Loucy (cell line): ENCODE data around the gene TGFBRAP1.

ENCODE experiments used
- H2AFZ ChIP-seq: fragments of 200-600 bp; sonication (generic); 2 replicates; pipeline ENCODE4 v1.6.0; 2016; ENCODE audit warnings: antibody characterized with exemption, mild to moderate bottlenecking, low read length, moderate library complexity
- H3F3A ChIP-seq: fragments of 200-600 bp; 2 replicates; pipeline ENCODE4 v1.6.0; 2016; ENCODE audit warnings: antibody characterized with exemption, low read depth, mild to moderate bottlenecking
- H3K27me3 ChIP-seq: fragments of 200-600 bp; sonication (generic); 2 replicates; pipeline ENCODE4 v1.6.1; 2014; ENCODE audit warnings: low read length, mild to moderate bottlenecking; ENCODE audit not compliant: insufficient read depth, poor library complexity, severe bottlenecking
- H3K36me3 ChIP-seq: fragments of 200-600 bp; sonication (generic); 2 replicates; pipeline ENCODE4 v1.6.1; 2016; ENCODE audit warnings: low read length; ENCODE audit not compliant: insufficient read depth
- H3K4me1 ChIP-seq: fragments of 200-600 bp; sonication (generic); 2 replicates; pipeline ENCODE4 v1.5.1; 2014; ENCODE audit warnings: low read length, mild to moderate bottlenecking; ENCODE audit not compliant: insufficient read depth, poor library complexity, severe bottlenecking
- H3K4me2 ChIP-seq: fragments of 200-600 bp; sonication (generic); 2 replicates; pipeline ENCODE4 v1.6.0; 2014; ENCODE audit warnings: antibody characterized with exemption, low read length, low read depth, mild to moderate bottlenecking; ENCODE audit not compliant: poor library complexity, severe bottlenecking
- H3K4me3 ChIP-seq: fragments of 200-600 bp; sonication (generic); 2 replicates; pipeline ENCODE4 v1.5.1; 2014; ENCODE audit warnings: low read length, mild to moderate bottlenecking, mixed read lengths; ENCODE audit not compliant: poor library complexity, severe bottlenecking
- H3K79me2 ChIP-seq: fragments of 200-600 bp; sonication (generic); 2 replicates; pipeline ENCODE4 v1.6.1; 2014; ENCODE audit warnings: low read length; ENCODE audit not compliant: insufficient read depth
- H3K9ac ChIP-seq: fragments of 200-600 bp; sonication (generic); 2 replicates; pipeline ENCODE4 v1.6.0; 2014; ENCODE audit warnings: mild to moderate bottlenecking, low read depth, low read length, moderate library complexity; ENCODE audit not compliant: poor library complexity, severe bottlenecking
- H3K9me2 ChIP-seq: fragments of 200-600 bp; sonication (generic); replicated peaks from 2 replicates; pipeline ENCODE4 v1.6.1; 2016; ENCODE audit warnings: low read depth, low read length, mixed read lengths
- H3K9me3 ChIP-seq: fragments of 200-600 bp; sonication (generic); 2 replicates; pipeline ENCODE4 v1.6.1; 2014; ENCODE audit warnings: mild to moderate bottlenecking, antibody characterized with exemption, low read length, low read depth; ENCODE audit not compliant: insufficient read depth
- H4K20me1 ChIP-seq: fragments of 200-600 bp; sonication (generic); 2 replicates; pipeline ENCODE4 v1.6.0; 2014; ENCODE audit warnings: antibody characterized with exemption, low read length, mild to moderate bottlenecking; ENCODE audit not compliant: insufficient read depth, poor library complexity, severe bottlenecking
- EZH2phosphoT487 ChIP-seq: fragments of 200-600 bp; IDR thresholded peaks from 2 replicates; pipeline ENCODE4 v1.6.1; 2018; ENCODE audit warnings: antibody characterized with exemption, mild to moderate bottlenecking, moderate library complexity, borderline replicate concordance
- TF ChIP-seq, protein P1 (sequence below): fragments of 200-600 bp; sonication (generic); conservative IDR thresholded peaks from 2 replicates; pipeline ENCODE4 v1.5.1; 2014; ENCODE audit warnings: mild to moderate bottlenecking, antibody characterized with exemption, low read length

TGFBRAP1 gene

DNA sequence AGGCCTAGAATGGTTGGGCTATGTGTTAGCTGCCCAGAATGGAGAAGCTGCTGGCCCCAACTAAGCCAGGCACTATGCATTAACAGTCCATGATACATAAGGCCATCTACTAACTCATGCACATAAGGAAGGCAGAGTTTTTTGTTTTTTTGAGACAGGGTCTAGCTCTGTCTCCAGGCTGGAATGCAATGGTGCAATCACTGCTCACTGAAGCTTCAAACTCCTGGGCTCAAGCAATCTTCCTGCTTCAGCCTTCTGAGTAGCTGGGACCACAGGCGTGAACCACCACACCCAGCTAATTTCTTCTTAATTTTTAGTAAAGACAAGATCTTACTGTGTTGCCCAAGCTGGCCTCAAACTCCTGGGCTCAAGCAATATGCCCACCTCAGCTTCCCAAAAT lies 50.4 kb downstream of the TGFBRAP1 start:
- no peaks in the 10 kb centered on the region for H4K20me1 ChIP-seq
- H3K9ac ChIP-seq = no peak overlapping the region
- H3K4me1 ChIP-seq = no peaks in the 10 kb centered on the region
- no peaks in the 10 kb centered on the region for H3K9me2 ChIP-seq
- no peaks in the 10 kb centered on the region for H3K79me2 ChIP-seq
- no peaks in the 10 kb centered on the region for H3F3A ChIP-seq
- no peak overlapping the region for H3K4me3 ChIP-seq
- H3K4me2 ChIP-seq = no peak overlapping the region
- TF ChIP-seq EZH2phosphoT487 = no peak
- H3K9me3 ChIP-seq = no peaks in the 10 kb centered on the region
- no peak overlapping the region for H2AFZ ChIP-seq
- no peaks in the 10 kb centered on the region for H3K27me3 ChIP-seq
- H3K36me3 ChIP-seq = peaks cover 98% of the 10 kb centered on the region; the same call in 1 of the 2 replicates

DNA sequence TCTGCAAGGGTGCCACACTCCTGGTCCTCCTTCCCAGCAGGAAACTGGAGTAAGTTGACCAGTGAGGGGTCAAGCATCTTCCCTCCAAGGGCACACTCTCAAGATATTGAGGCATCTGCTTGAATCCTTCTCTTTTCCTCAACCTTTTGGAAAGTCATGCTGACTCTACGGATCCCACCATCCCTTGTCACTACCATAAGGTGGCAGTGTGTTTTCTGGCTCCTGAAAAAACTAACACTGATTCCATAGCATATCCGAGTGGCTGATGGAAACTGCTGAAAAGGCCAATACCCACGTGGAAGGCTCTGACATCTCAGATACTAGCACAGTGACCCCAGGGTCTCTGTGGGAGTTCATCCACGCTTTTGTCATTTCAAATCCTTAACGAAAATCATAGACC lies 50.9 kb downstream of the TGFBRAP1 start:
- Histone ChIP-seq H3K4me1 (no peaks in the 10 kb centered on the region), H3K79me2 (no peaks in the 10 kb centered on the region), H3K36me3 (peaks cover 98% of the 10 kb centered on the region; the same call in 1 of the 2 replicates), H3K27me3 (no peaks in the 10 kb centered on the region), H3K4me3 (no peak overlapping the region), H4K20me1 (no peaks in the 10 kb centered on the region), H3K9ac (no peak overlapping the region), H3K4me2 (no peak overlapping the region), H3K9me3 (no peaks in the 10 kb centered on the region), H3F3A (no peaks in the 10 kb centered on the region), H3K9me2 (no peaks in the 10 kb centered on the region), H2AFZ (no peak overlapping the region)
- no peak for TF ChIP-seq EZH2phosphoT487
- TF ChIP-seq, protein P1, sequence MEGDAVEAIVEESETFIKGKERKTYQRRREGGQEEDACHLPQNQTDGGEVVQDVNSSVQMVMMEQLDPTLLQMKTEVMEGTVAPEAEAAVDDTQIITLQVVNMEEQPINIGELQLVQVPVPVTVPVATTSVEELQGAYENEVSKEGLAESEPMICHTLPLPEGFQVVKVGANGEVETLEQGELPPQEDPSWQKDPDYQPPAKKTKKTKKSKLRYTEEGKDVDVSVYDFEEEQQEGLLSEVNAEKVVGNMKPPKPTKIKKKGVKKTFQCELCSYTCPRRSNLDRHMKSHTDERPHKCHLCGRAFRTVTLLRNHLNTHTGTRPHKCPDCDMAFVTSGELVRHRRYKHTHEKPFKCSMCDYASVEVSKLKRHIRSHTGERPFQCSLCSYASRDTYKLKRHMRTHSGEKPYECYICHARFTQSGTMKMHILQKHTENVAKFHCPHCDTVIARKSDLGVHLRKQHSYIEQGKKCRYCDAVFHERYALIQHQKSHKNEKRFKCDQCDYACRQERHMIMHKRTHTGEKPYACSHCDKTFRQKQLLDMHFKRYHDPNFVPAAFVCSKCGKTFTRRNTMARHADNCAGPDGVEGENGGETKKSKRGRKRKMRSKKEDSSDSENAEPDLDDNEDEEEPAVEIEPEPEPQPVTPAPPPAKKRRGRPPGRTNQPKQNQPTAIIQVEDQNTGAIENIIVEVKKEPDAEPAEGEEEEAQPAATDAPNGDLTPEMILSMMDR = no peak

DNA sequence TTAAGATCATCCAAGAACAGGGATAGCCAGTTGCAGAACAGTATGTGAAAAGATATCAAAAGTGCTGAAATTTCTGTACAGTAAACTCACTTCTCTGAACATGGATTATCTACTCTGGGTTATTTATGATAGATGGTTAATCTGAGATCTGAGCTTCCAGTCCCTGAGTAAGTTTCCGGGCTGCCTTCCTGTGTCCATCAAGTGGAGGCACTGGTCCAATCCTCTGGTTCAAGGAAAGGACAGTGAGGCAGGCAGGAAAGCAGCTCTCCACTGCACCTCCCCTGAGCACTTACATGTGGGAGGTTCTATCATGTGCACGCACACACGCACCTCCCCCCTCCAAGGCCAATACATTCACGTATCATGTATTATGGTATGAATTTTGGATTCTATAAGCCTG lies 55.5 kb downstream of the TGFBRAP1 start:
- peaks cover 98% of the 10 kb centered on the region; the same call in 1 of the 2 replicates for H3K36me3 ChIP-seq
- no peaks in the 10 kb centered on the region for H4K20me1 ChIP-seq
- H3K9ac ChIP-seq = no peak overlapping the region
- H3K4me1 ChIP-seq = no peaks in the 10 kb centered on the region
- H3K4me2 ChIP-seq = no peak overlapping the region
- H3K9me2 ChIP-seq = no peaks in the 10 kb centered on the region
- no peaks in the 10 kb centered on the region for H3K79me2 ChIP-seq
- H2AFZ ChIP-seq = no peak overlapping the region
- no peak overlapping the region for H3K4me3 ChIP-seq
- H3K9me3 ChIP-seq = no peaks in the 10 kb centered on the region
- TF ChIP-seq EZH2phosphoT487 = no peak
- TF ChIP-seq, protein P1 = no peak
- no peaks in the 10 kb centered on the region for H3F3A ChIP-seq
- no peaks in the 10 kb centered on the region for H3K27me3 ChIP-seq

DNA sequence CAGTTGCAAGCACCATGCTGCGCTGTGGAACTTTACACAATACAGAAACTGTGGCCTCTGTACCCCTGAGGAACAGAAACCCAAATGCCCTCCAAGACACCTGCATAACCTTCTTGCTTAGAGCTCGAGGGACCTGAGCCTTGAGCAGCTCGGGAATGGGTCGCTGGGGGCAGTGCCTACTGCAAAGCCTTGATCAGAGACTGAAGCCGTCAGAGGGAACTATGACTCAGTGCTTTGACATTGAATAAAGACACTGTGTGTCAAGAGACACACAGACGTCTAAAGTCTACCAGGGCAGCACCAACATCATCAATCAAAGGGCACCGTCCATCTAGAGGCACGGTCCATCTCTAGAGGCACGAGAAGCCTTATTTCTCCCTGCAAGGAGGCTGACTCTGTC lies 57.4 kb downstream of the TGFBRAP1 start:
- no peaks in the 10 kb centered on the region for H3K9me3 ChIP-seq
- H3K27me3 ChIP-seq = no peaks in the 10 kb centered on the region
- H3K79me2 ChIP-seq = no peaks in the 10 kb centered on the region
- no peaks in the 10 kb centered on the region for H3K4me1 ChIP-seq
- no peaks in the 10 kb centered on the region for H3K9me2 ChIP-seq
- TF ChIP-seq EZH2phosphoT487 = no peak
- TF ChIP-seq, protein P1 = no peak
- H3K4me3 ChIP-seq = no peak overlapping the region
- H2AFZ ChIP-seq = no peak overlapping the region
- H3F3A ChIP-seq = no peaks in the 10 kb centered on the region
- H3K36me3 ChIP-seq = peaks cover 98% of the 10 kb centered on the region; the same call in 1 of the 2 replicates
- H3K9ac ChIP-seq = no peak overlapping the region
- H4K20me1 ChIP-seq = no peaks in the 10 kb centered on the region
- H3K4me2 ChIP-seq = no peak overlapping the region
